Ascending aorta (tissue), 2 donors: ENCODE results near the gene TIE1. TPM values are rescaled to one million over a fixed set of nuclear protein-coding genes. Genes with fewer than 3 reads are reported as not detected.

Experiments used
- DNase-seq, 2 donors: peaks; one replicate each; pipeline ENCODE4 v3.0.0-alpha.2; 2019; ENCODE audit warnings: low spot score in 2 of 2
- H3K27ac ChIP-seq, 2 donors: fragments of 200-600 bp; sonication (generic); one replicate each; pipeline ENCODE4 v1.5.1; 2016 to 2017; ENCODE audit warnings: mild to moderate bottlenecking in 1 of 2
- H3K27me3 ChIP-seq: fragments of 200-600 bp; sonication (generic); one replicate; pipeline ENCODE4 v1.5.1; 2017
- H3K36me3 ChIP-seq, 2 donors: fragments of 200-600 bp; sonication (generic); one replicate each; pipeline ENCODE4 v1.5.1; 2016
- H3K4me1 ChIP-seq, 2 donors: fragments of 200-600 bp; sonication (generic); one replicate each; pipeline ENCODE4 v1.5.1; 2016 to 2017; ENCODE audit warnings: mild to moderate bottlenecking in 1 of 2
- H3K4me3 ChIP-seq, 2 donors: fragments of 200-600 bp; sonication (generic); one replicate each; pipeline ENCODE4 v1.5.1; 2016 to 2017; ENCODE audit warnings: mild to moderate bottlenecking in 1 of 2
- H3K9me3 ChIP-seq, 2 donors: fragments of 200-600 bp; sonication (generic); one replicate each; pipeline ENCODE4 v1.5.1; 2016
- CTCF ChIP-seq, 3 experiments: fragments of 200-600 bp in 2 of 3; fragments of 450-650 bp in 1 of 3; sonication (generic) in 2 of 3; IDR thresholded peaks; one replicate each; pipeline ENCODE4 v1.5.1; 2016 to 2019; ENCODE audit warnings: antibody characterized with exemption in 3 of 3, mild to moderate bottlenecking in 1 of 3, moderate library complexity in 1 of 3
- intact Hi-C: fragments of 100-400 bp; cut with DNase I; formaldehyde crosslinking; loops from one replicate; pipeline ENCODE4 v1.15.1; 2023
- total RNA-seq: library from RNA; depleted of rRNA; stranded (reverse); fragments of >200 nt; gene quantifications from one replicate; pipeline ENCODE4 v1.1.0, GENCODE V29; 2016

Gene TIE1
- total RNA-seq, 1 donor from 2014 or later = 120 TPM

- intact Hi-C loops = no loop called here
- Histone ChIP-seq H3K27ac (no peak overlapping the region), H3K27me3 (no peaks in the 10 kb centered on the region)
Measured at GRCh38 chr1:43304314-43304681, 3.5 kb downstream of the TIE1 start.

DNA sequence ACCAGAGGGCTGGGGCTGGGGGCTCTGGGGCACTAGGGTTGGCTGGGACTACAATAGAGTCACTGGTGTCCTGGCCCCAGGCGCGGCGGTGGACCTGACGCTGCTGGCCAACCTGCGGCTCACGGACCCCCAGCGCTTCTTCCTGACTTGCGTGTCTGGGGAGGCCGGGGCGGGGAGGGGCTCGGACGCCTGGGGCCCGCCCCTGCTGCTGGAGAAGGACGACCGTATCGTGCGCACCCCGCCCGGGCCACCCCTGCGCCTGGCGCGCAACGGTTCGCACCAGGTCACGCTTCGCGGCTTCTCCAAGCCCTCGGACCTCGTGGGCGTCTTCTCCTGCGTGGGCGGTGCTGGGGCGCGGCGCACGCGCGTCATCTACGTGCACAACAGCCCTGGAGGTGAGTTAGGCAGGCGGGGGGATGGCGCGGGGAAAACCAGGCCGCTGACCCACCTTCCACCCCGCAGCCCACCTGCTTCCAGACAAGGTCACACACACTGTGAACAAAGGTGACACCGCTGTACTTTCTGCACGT, 4.1 kb downstream of the TIE1 start:
- no peak for DNase-seq
- no peak overlapping the region for H3K4me3 ChIP-seq
- no peak overlapping the region for H3K27ac ChIP-seq
- no peaks in the 10 kb centered on the region for H3K36me3 ChIP-seq
- no peaks in the 10 kb centered on the region for H3K9me3 ChIP-seq
- H3K27me3 ChIP-seq = no peaks in the 10 kb centered on the region
- TF ChIP-seq CTCF (IDR thresholded peaks at IDR 0.05) = no peak
- intact Hi-C loops = no loop called here
- H3K4me1 ChIP-seq = no peaks in the 10 kb centered on the region

More at GRCh38 chr1:43304314-43304681, 3.5 kb downstream of the TIE1 start:
- H3K4me1 ChIP-seq = no peaks in the 10 kb centered on the region
- no peaks in the 10 kb centered on the region for H3K9me3 ChIP-seq
- H3K4me3 ChIP-seq = no peak overlapping the region
- no peak for DNase-seq
- no peaks in the 10 kb centered on the region for H3K36me3 ChIP-seq
- no peak for TF ChIP-seq CTCF (IDR thresholded peaks at IDR 0.05)

- intact Hi-C loops = no loop called here
- TF ChIP-seq CTCF (IDR thresholded peaks at IDR 0.05) = no peak
- no peaks in the 10 kb centered on the region for H3K36me3 ChIP-seq
- H3K27ac ChIP-seq = no peak overlapping the region
- H3K4me1 ChIP-seq = no peaks in the 10 kb centered on the region
- DNase-seq = no peak
- no peaks in the 10 kb centered on the region for H3K27me3 ChIP-seq
- no peaks in the 10 kb centered on the region for H3K9me3 ChIP-seq
- no peak overlapping the region for H3K4me3 ChIP-seq
Measured at GRCh38 chr1:43305461-43305860, 4.7 kb downstream of the TIE1 start.

GRCh38 chr1:43305926-43306687, 5.3 kb downstream of the TIE1 start:
- TF ChIP-seq CTCF (IDR thresholded peaks at IDR 0.05) = no peak
- Histone ChIP-seq H3K27me3 (no peaks in the 10 kb centered on the region), H3K36me3 (no peaks in the 10 kb centered on the region), H3K27ac (no peak overlapping the region), H3K4me1 (no peaks in the 10 kb centered on the region), H3K4me3 (no peak overlapping the region), H3K9me3 (no peaks in the 10 kb centered on the region)
- no peak for DNase-seq
- intact Hi-C loops = no loop called here

GRCh38 chr1:43306688-43307457, 6.1 kb downstream of the TIE1 start:
- no peak for TF ChIP-seq CTCF (IDR thresholded peaks at IDR 0.05)
- no peak for DNase-seq
- H3K27ac ChIP-seq = no peak overlapping the region

More at GRCh38 chr1:43306688-43307457, 6.1 kb downstream of the TIE1 start:
- Histone ChIP-seq H3K4me1 (no peaks in the 10 kb centered on the region), H3K4me3 (no peak overlapping the region), H3K9me3 (no peaks in the 10 kb centered on the region), H3K27me3 (no peaks in the 10 kb centered on the region), H3K36me3 (no peaks in the 10 kb centered on the region)
- intact Hi-C loops = no loop called here
